ENCODE measurements around the gene FOXO3.
A peak's percentile ranks its signal among the peaks of the same experiment; 100 is the strongest.

The FOXO3 gene

GRCh38 chr6:108576709-108577108 is 16.0 kb downstream of the FOXO3 start:
- ATAC-seq = no peak

GRCh38 chr6:108578166-108578565 is 17.4 kb downstream of the FOXO3 start:
- no peak for ATAC-seq

GRCh38 chr6:108578595-108579327 is 18.0 kb downstream of the FOXO3 start:
- ATAC-seq = no peak

DNA sequence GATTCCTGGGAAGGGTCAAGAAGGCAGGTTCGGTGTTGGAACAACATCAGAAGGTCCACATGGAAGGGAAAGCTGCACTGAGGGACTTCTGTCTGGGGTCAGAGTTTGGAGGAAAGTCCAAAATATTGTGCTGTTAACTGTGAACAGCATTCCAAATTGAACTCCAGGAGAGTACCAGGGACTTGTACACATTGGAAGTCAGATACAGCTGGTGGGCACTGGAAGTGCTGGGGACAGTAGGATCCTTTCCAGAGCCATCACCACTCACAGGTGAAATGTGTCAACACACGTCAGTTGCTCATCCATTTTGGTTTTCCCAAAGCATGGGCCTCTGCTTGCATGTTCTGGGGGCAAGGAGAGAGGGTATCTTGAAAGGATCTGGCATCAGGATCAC is 18.6 kb downstream of the FOXO3 start:
- ATAC-seq = no peak

DNA sequence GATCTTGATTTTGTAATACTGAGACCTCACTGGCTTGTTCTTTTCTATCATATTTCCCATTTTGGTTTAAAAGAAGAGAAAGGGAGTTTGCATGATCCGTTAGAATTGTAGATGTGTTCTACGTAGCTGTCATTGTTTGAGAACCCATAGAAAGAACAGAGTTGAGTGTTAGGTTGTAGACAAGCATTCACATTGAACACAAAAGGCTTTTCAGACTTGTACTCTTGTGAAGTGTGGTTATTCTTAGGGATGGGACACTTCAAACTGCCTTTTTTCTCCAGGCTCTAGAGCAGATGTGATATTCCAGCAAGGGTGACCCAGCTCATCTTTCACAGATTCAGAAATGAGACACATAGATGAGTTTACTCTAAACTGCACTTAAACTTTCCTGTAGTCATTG is 19.9 kb downstream of the FOXO3 start:
- ATAC-seq = no peak

- ATAC-seq = peak; percentile 58 to 68
These were observed 20.7 kb downstream of the FOXO3 start for GRCh38 chr6:108581237-108581931.

DNA sequence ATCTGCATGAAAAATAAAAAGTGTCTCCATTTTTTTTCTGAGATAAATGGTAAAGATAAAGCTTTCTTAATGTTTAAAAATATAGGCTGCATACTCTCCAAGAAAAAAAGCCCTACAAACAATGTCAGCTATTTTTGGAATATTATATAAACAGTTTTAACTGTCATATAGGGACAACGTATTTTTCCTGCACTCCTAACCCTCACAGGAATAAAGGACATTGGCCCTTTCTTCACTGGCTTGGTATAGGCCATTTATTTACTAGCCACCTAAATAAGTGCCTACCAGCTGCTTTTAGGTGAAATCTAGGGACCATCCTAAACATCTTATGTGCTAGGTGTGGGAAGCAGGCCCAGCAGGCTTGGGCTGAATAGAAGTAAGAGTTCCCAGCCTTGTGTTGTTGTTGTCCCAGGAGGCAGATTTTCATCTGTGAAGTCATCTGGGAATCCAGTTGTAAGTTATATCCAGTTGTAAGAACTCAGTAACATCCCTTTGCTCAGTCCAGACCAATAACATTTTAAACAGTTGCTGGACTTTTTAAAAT is 21.3 kb downstream of the FOXO3 start:
- ATAC-seq = no peak

DNA sequence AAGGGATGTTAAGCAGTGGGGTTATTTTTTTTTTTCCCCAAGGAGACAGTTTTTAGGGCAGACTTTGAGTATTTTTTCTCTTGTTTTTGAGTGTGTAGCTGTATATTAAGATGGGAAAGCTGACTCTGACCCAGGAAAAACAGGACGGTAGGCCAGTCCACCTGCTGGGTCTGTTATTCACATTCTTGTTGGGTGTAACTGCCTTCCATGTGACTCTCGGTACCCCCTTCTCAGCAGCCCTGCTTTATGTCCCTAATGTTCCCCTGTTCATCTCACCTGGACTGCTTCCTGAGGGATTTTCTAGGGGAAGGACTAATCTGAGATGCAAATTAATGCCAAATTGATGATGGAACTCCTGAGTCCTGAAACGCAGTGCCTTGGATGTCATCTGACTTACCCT is 21.9 kb downstream of the FOXO3 start:
- ATAC-seq = no peak

GRCh38 chr6:108584323-108584722 is 23.6 kb downstream of the FOXO3 start:
- ATAC-seq = no peak

DNA sequence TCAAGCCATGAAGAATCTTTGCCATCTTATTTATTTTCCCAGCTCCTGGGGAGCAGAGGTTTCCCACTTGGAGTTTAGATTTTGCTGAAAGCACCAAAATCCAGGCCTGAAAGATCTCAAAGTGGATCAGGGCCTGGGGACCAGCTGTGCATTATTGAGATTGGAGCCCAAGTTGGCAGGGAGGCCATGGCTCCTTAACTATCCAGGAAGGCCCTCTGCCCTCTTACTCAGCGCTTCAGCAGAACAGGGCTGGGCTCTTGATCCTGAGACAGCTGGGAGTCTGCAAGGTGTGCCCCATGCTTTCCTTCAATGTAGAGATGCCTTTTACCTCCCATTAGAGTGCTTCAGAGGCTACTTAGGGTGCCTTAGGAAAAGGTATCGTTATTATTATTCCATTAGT is 24.6 kb downstream of the FOXO3 start:
- ATAC-seq = no peak

- ATAC-seq = no peak
These were observed 25.3 kb downstream of the FOXO3 start for GRCh38 chr6:108585921-108586536.

DNA sequence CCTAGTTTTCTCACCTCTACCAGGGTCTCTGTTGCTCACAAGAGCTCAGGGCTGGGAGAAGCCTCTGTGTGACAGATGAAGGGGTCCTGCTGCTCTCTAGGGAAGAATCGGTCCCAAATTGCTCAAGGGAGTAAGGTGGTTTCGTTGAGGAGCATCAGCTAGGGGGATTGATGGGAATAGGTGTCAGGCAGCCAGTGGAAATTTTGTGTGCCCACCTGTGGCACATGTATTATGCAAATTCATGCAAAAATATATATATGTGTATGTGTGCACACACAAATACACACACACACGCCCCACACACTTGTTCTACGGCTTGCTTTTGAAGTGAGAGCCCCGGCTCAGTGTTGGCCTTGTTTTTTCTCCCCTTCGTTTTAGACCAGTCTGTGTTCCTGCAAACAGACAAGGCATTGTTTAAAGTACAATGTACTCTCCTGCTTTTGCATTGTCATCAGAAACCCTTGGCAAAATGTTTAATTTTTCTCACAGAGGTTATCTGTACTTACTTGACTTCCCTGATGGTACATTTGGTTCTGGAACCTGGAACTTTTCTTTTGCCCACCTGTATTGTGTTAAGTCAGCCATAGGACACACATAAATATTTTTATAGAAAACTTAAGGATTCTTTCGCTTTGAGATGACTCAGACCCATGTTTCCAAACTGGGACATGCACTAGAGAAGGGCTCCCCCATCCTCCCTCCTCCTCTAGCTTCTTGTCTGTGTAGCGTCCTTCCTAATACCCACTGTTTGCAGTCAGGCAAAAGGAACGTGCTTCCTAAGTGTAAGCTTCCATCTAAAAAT is 26.7 kb downstream of the FOXO3 start:
- no peak for ATAC-seq

DNA sequence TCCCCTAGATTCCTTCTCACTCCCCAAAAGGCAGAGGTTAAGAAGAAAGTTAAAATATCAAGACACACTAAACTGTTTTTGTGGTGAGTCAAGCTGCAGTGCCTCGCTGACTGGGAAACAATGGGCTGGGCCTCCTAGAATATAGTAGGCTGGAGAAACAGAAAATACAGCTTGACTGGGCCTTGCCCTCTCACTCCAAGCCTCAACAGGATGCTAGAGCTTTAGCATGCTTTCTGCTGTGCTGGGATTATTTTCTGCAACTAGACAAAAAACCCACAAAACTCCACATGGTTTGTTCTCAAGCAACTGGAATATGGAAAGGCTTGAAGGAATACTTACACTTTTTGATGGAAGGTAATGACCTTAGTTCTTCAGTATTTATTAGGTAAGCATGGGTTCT is 27.9 kb downstream of the FOXO3 start:
- no peak for ATAC-seq

- no peak for ATAC-seq
These were observed 28.6 kb downstream of the FOXO3 start for GRCh38 chr6:108589244-108589791.

GRCh38 chr6:108591040-108591816 is 30.5 kb downstream of the FOXO3 start:
- no peak for ATAC-seq

GRCh38 chr6:108592371-108593337 is 31.9 kb downstream of the FOXO3 start:
- peak; percentile 67 to 78 for ATAC-seq

DNA sequence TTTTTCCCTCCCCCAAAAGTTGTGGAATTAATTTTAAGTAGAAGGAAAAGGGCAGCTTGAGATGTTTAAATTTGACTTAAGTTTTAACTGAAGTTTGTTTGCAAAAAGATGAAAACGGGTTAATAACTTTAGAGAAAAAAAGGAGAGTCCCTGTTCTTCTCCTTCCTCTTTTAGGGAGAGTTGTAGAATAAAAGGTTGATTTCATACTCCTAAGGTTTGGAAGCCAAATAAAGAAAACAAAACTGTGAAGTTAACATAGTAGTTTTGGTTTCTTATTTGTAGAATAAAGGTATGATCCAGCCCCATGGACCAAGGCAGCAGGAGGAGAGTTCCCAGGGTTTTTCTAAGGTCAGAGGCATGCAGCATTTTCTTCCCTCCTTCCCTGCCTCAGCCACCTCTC is 33.4 kb downstream of the FOXO3 start:
- ATAC-seq = no peak

GRCh38 chr6:108594640-108595039 is 33.9 kb downstream of the FOXO3 start:
- ATAC-seq = no peak

DNA sequence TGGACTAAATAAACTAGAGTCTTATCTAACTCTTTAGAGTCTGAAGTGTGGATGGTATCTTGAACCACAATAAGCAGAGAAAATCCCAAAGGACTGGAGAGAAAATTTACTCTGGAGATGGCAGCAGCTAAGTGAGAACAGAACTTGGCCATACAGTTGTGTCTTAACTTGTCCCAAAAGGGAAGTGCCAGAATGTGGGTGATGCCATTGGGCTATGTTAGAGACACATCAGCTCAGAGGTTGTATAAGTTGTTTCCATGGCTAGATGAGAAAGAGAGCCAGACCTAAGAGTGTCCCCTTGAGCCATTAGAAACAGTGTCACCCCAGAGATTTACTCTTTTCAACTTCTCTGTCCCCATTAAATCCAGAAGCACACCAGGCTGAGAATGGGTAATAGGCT is 36.2 kb downstream of the FOXO3 start:
- ATAC-seq = no peak

DNA sequence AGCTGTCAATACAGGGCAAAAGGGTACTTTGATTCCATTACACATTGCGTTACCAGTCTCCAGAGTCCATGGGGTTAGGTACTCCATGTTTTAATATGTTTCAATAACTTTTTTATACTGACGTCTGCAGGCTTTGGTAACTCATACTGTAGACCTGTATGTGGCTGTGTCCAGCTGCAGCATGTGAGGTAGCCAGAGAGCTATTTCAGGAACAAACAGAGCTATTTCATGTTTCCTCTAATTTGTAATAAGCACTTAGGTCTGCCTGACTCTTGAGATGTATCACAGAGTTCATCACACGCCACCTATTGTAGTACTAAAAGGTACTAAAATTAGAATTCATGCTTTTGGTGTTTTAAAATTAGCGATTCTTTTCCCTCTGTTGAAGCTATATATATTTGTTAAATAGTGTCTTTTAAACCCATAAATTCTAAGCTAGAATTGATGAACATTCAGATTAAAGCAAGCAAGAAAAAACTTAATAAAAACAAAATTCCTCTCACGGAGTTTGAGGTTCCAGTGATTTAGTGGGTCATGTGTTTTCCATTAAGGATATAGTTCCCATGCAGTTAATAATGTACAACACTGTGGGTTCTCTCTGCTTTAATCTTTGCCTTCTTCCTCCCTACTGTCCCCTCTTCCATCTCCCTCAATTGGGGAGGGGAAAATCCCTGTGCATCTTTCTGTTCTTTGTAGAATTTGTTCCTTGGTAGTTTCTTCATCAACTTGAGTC is 37.0 kb downstream of the FOXO3 start:
- ATAC-seq = no peak

All from activated CD4-positive, CD25-positive, alpha-beta regulatory T cell treated with anti-CD3 and anti-CD28 coated beads, Interleukin-2, amount 50 U/mL, for 24 hours (primary cell).